GM15510 (cell line): ENCODE measurements around the gene ADCY4.

ENCODE experiments used
- POLR2A ChIP-seq: IDR thresholded peaks from 3 replicates; pipeline ENCODE4 v1.6.1; 2011; ENCODE audit warnings: borderline replicate concordance; ENCODE audit not compliant: insufficient read length; ENCODE audit errors: extremely low read depth

The ADCY4 gene

DNA sequence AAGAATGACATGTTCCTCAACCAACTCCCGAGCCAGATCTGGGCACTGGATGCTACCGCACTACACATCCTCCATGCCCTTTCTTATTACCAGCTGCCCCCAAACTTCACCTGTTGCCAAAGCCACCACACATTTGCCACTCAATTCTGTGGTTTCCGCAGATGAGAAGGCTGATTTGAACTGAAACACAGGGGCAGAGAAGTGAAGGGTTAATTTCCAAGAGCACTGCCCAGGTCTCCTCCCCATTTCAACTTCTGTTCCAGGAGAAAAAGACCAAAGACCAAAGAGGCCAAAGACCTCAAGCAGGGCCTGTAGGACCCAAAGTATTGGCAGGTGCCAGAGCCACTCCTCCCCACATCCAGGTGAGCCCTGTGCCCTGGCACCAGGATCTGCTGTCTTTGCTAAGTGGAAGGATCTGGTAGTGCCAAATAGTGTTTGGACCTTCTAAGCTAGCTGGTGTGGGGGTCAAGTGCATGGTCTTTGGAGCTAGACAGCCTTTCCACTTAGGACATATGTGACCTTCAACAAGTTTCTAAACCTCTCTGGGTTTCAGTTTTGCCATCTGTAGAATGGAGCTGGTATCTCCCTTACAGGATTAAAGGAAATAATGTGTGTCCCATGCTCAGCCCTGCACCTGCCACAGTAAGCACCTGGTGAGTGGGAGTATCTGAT is 43.3 kb downstream of the ADCY4 start:
- no peak for TF ChIP-seq POLR2A

GRCh38 chr14:24290746-24291145 is 44.1 kb downstream of the ADCY4 start:
- no peak for TF ChIP-seq POLR2A

- no peak for TF ChIP-seq POLR2A
These were observed 45.1 kb downstream of the ADCY4 start for GRCh38 chr14:24289649-24290280.

DNA sequence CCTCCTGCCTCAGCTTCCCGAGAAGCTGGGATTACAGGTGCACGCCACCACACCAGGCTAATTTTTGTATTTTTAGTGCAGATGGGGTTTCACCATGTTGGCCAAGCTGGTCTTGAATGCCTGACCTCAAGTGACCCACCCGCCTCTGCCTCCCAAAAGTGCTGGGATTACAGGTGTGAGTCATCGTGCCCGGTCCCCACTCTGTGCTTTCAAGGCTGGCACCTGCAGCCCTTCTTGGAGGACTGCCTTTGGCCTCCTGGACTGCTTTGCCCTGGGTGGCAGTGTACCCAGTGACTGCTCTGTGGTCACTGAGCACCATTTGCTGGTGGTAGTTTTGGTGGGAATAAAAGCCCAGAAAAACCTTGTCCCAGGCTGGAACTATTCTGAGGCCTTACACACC is 47.9 kb downstream of the ADCY4 start:
- no peak for TF ChIP-seq POLR2A

GRCh38 chr14:24285351-24285750 is 49.5 kb downstream of the ADCY4 start:
- TF ChIP-seq POLR2A, result no peak

DNA sequence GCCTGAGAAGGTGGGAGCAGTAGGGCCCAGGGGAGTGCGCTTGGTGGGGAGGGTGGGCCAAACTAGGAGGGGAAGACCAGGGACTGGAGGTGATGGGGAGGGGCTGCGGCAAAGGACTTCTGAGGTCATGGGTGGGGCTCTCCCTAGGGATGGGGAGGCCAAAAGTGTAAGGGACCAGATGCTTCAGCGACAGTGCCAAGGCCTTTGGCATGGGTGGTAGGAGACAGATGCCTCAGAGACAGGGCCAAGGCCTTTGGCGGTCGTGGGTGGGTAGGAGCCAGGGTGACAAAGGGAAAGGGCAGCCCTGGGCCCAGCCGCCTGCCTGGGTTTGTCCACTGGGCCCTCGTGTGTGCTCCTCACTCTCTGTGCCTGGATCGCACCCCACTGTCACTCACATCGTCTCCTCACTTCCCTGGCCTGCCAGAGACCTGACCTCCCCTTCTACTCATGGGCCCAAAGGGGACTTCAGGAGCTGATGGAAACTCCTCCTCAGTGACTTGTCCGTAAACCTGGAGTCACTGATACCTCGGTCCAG is 50.3 kb downstream of the ADCY4 start:
- no peak for TF ChIP-seq POLR2A

GRCh38 chr14:24283796-24284460 is 50.9 kb downstream of the ADCY4 start:
- no peak for TF ChIP-seq POLR2A

DNA sequence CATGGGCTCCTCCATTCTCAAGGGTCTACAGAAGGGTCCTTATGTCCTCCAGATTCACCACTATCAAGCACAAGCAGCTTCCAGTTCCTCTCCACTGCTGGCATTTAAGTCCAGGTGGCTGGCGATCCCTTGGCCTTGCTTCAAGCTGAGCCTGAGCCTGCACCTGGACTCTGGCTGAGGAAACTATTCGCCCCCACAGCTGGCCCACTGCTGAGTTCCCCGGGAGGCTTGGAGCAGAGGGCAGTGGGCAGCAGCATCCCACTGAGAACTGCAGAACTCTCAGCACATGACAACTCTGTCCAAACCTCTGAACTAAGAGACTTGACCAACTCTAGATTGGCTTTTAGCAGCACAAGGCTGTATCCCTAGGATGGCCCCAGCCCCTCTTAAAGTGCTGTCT is 52.1 kb downstream of the ADCY4 start:
- no peak for TF ChIP-seq POLR2A

DNA sequence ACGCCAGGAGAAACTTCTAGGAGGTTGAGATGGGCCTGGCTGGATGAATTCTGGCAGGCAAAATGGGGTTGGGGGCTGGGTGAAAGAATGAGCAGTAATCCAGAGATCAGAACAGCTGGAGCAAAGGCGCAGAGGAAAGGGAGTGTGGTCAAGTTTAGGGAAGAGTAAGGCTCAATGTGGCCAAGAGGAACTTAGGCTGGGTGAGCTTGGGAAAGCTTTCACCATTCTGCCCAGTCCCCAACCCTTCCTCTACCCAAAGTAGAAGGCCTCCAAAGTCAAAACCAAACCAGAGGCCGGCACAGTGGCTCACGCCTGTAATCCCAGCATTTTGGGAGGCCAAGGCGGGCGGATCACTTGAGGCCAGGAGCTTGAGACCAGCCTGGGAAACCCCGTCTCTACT is 53.2 kb downstream of the ADCY4 start:
- no peak for TF ChIP-seq POLR2A

- TF ChIP-seq POLR2A, result no peak
These were observed 53.9 kb downstream of the ADCY4 start for GRCh38 chr14:24280797-24281460.

- no peak for TF ChIP-seq POLR2A
These were observed 55.3 kb downstream of the ADCY4 start for GRCh38 chr14:24279301-24280186.

DNA sequence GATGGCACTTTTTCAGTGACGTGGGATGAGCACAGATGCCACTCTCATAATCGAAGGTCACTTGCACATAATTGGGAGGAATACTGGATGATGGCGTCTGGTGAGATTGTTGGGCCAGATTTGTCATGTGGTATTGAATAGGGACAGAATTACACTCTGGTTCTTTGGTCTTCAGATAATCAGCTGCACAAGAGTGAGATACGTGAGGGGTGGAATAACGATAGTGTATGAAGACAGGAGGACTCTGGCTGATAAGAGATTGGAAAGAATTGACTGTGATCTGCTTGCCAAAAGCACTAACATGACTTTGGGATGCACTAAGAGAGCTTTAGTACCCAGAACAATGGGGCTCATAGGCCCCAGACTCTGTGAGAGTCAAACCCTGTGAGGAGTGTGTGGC is 56.4 kb downstream of the ADCY4 start:
- TF ChIP-seq POLR2A, result no peak

GRCh38 chr14:24277606-24278321 is 57.1 kb downstream of the ADCY4 start:
- no peak for TF ChIP-seq POLR2A

- TF ChIP-seq POLR2A, result no peak
These were observed 57.8 kb downstream of the ADCY4 start for GRCh38 chr14:24277071-24277470.
